K562 (cell line): Measurements from ENCODE around the gene MICALL2. TPM values are rescaled to one million over a fixed set of nuclear protein-coding genes. Genes with fewer than 3 reads are reported as not detected.

Source experiments
- ATAC-seq: fragments of 200-7000 bp; cut with Tn5 transposase; 3 replicates; pipeline ENCODE4 v1.9.1; 2020; ENCODE audit warnings: moderate library complexity
- BruUV-seq: library from RNA; stranded (reverse); fragments of 400-500 nt; replicated peaks from 2 replicates; lab custom pipeline; 2021; lab: Mats Ljungman, UMichigan
- CTCF ChIA-PET: fragments of 300-600 bp; formaldehyde crosslinking; extraction: SDS; loops from one replicate; lab custom pipeline; 2021; ENCODE audit warnings: low intra/inter-chr PET ratio; lab: Yijun Ruan, JAX
- POLR2A ChIA-PET: fragments of 300-600, 350-650 bp; sonication (Branson Sonifier 250); formaldehyde crosslinking; extraction: SDS; loops from one replicate; lab custom pipeline; 2021; ENCODE audit warnings: antibody characterized with exemption, inconsistent platforms; lab: Yijun Ruan, JAX
- DNase-seq, 4 experiments: peaks; one replicate each; pipeline versions ENCODE4 v3.0.0 to v3.0.0-alpha.2; 2011 to 2018; ENCODE audit warnings: low spot score in 3 of 4, mixed read lengths in 3 of 4; ENCODE audit errors: extremely low read depth in 1 of 4
- FAIRE-seq: peaks from 2 replicates; lab custom pipeline; 2011; peaks lifted over from hg19 to GRCh38; lab: Jason Lieb, UNC
- H2AFZ ChIP-seq: 2 replicates; pipeline ENCODE4 v1.6.0; 2011; ENCODE audit warnings: low read depth, low read length, control low read depth, inconsistent platforms
- H3K27ac ChIP-seq: fragments of 200-600 bp; 3 replicates; pipeline ENCODE4 v1.8.0; 2011; ENCODE audit warnings: low read depth, mild to moderate bottlenecking, control low read depth, inconsistent platforms, low read length, moderate library complexity, mixed read lengths; ENCODE audit errors: extremely low read depth
- H3K27me3 ChIP-seq, 2 experiments: fragments of 300-600 bp in 1 of 2; 2 replicates in 1 of 2; 3 replicates in 1 of 2; pipeline versions ENCODE4 v1.6.0 to v1.8.0; 2011; ENCODE audit warnings: inconsistent platforms in 2 of 2, low read length in 2 of 2, mild to moderate bottlenecking in 1 of 2, mixed read lengths in 1 of 2, moderate library complexity in 1 of 2; ENCODE audit not compliant: control insufficient read depth in 2 of 2, insufficient read depth in 2 of 2
- H3K36me3 ChIP-seq: fragments of 300-600 bp; 3 replicates; pipeline ENCODE4 v1.8.0; 2011; ENCODE audit warnings: mild to moderate bottlenecking, low read length, inconsistent platforms; ENCODE audit not compliant: control insufficient read depth, insufficient read depth
- H3K4me1 ChIP-seq, 2 experiments: fragments of 200-600 bp in 1 of 2; replicated peaks in 1 of 2; 2 replicates in 1 of 2; 3 replicates in 1 of 2; pipeline versions ENCODE4 v1.5.1 to v1.8.0; 2011; ENCODE audit warnings: inconsistent platforms in 2 of 2, low read length in 2 of 2, mild to moderate bottlenecking in 1 of 2, mixed read lengths in 1 of 2, moderate library complexity in 1 of 2; ENCODE audit not compliant: control insufficient read depth in 2 of 2, insufficient read depth in 2 of 2
- H3K4me2 ChIP-seq: 2 replicates; pipeline ENCODE4 v1.6.1; 2011; ENCODE audit warnings: low read length, control low read depth, inconsistent platforms, mixed read lengths; ENCODE audit not compliant: insufficient read depth
- H3K4me3 ChIP-seq: fragments of 200-600 bp; sonication (generic), shearing (Covaris generic); 2 replicates; pipeline ENCODE4 v1.5.1; 2016; ENCODE audit warnings: control low read depth, inconsistent platforms
- H3K79me2 ChIP-seq: fragments of 200-600 bp; 3 replicates; pipeline ENCODE4 v1.8.0; 2011; ENCODE audit warnings: low read length, inconsistent platforms; ENCODE audit not compliant: control insufficient read depth, insufficient read depth
- H3K9ac ChIP-seq, 2 experiments: 2 replicates each; pipeline versions ENCODE4 v1.6.0 to v1.6.1; 2011; ENCODE audit warnings: low read depth in 2 of 2, low read length in 2 of 2, control low read depth in 1 of 2, inconsistent platforms in 1 of 2, mild to moderate bottlenecking in 1 of 2, mixed read lengths in 1 of 2; ENCODE audit not compliant: insufficient read depth in 1 of 2
- H3K9me1 ChIP-seq: one replicate; pipeline ENCODE4 v1.6.0; 2011; ENCODE audit warnings: inconsistent platforms, mild to moderate bottlenecking, low read length, moderate library complexity; ENCODE audit not compliant: control insufficient read depth, insufficient read depth
- H3K9me3 ChIP-seq: replicated peaks from 2 replicates; pipeline ENCODE4 v1.5.1; 2011; ENCODE audit warnings: low read depth, low read length, inconsistent platforms; ENCODE audit not compliant: control insufficient read depth, insufficient read depth
- H4K20me1 ChIP-seq: replicated peaks from 2 replicates; pipeline ENCODE4 v1.6.1; 2011; ENCODE audit warnings: low read length, inconsistent platforms, mixed read lengths; ENCODE audit not compliant: control insufficient read depth, insufficient read depth
- BRD4 ChIP-seq: fragments of 200-600 bp; sonication (generic); IDR thresholded peaks from 2 replicates; pipeline ENCODE4 v1.6.1; 2017; ENCODE audit warnings: inconsistent platforms
- POLR2G ChIP-seq: fragments of 200-400 bp; formaldehyde crosslinking; IDR thresholded peaks from 2 replicates; pipeline ENCODE4 v1.6.1; 2017; ENCODE audit warnings: low read depth, mild to moderate bottlenecking, antibody characterized with exemption, low read length, moderate library complexity
- RUNX1 ChIP-seq: sonication (generic); IDR thresholded peaks from 2 replicates; pipeline ENCODE4 v1.6.1; 2016; ENCODE audit warnings: antibody characterized with exemption, low read depth
- SETDB1 ChIP-seq: IDR thresholded peaks from one replicate; pipeline ENCODE4 v1.6.1; 2012; ENCODE audit warnings: low read length, control low read depth, inconsistent platforms
- TCF7L2 ChIP-seq: fragments of 150-350 bp; IDR thresholded peaks from 2 replicates; pipeline ENCODE4 v1.6.1; 2016; ENCODE audit warnings: low read depth, mild to moderate bottlenecking, low read length, moderate library complexity
- ZNF263 ChIP-seq: sonication (generic); formaldehyde crosslinking; IDR thresholded peaks from 2 replicates; pipeline ENCODE4 v1.8.0; 2022; ENCODE audit warnings: mild to moderate bottlenecking, missing genetic modification reagents, borderline replicate concordance
- ZSCAN32 ChIP-seq: fragments of 450-650 bp; formaldehyde crosslinking; IDR thresholded peaks from 2 replicates; pipeline ENCODE4 v1.4.0; 2020; ENCODE audit warnings: mild to moderate bottlenecking, moderate library complexity
- WGBS: fragments of 100-300 bp; shearing (Covaris generic); methylation state at CpG from one replicate; pipeline ENCODE4 v1.1.6; 2016; ENCODE audit warnings: low coverage, mixed read lengths; ENCODE audit not compliant: insufficient coverage; ENCODE audit errors: missing lambda C conversion rate; 5-methylcytosine and 5-hydroxymethylcytosine counted together
- in situ Hi-C: fragments of 300-500 bp; cut with MboI; formaldehyde crosslinking; loops from 4 replicates; pipeline ENCODE4 v1.15.0; 2018; ENCODE audit warnings: inconsistent platforms, mixed read lengths
- intact Hi-C: fragments of 100-400 bp; cut with micrococcal nuclease; formaldehyde crosslinking; loops from 2 replicates; pipeline ENCODE4 v1.14.2; 2022
- polyA plus RNA-seq, 8 experiments: library from polyadenylated mRNA; depleted of rRNA in 4 of 8; stranded (reverse) in 5 of 8; unstranded in 3 of 8; fragments of >200 nt; fragmentation: Nextera tagmentation in 2 of 8; fragmentation: Illumina TruSeq in 1 of 8; extraction: Ambion mirVana in 2 of 8; extraction: Trizol in 1 of 8; gene quantifications; 2 replicates each; pipeline versions ENCODE4 v1.2.1 to v1.2.3, GENCODE V29; 2011 to 2014; ENCODE audit warnings: inconsistent platforms in 1 of 8, missing spikeins in 1 of 8
- total RNA-seq, 7 experiments: library from RNA; depleted of rRNA in 6 of 7; stranded (reverse); fragments of >200 nt in 6 of 7; fragmentation: Illumina TruSeq in 2 of 7; extraction: Trizol in 2 of 7; gene quantifications; 2 replicates each; pipeline versions ENCODE4 v1.2.1 to v1.2.3, GENCODE V29; 2011 to 2021; ENCODE audit warnings: low replicate concordance in 1 of 7
- TF ChIP-seq, protein P1 (sequence below), 2 experiments: fragments of 450-650 bp; IDR thresholded peaks; 2 replicates each; pipeline ENCODE4 v1.6.1; 2018; ENCODE audit warnings: mild to moderate bottlenecking in 2 of 2, low read depth in 1 of 2; ENCODE audit not compliant: partially characterized antibody in 2 of 2
- TF ChIP-seq, protein P2 (sequence below), 3 experiments: IDR thresholded peaks in 2 of 3; conservative IDR thresholded peaks in 1 of 3; 2 replicates each; pipeline ENCODE4 v1.5.1; 2011 to 2012; ENCODE audit warnings: low read length in 3 of 3, mild to moderate bottlenecking in 3 of 3, control low read depth in 2 of 3, improper control_type of control experiment in 1 of 3, inconsistent platforms in 1 of 3, low read depth in 1 of 3, mixed read lengths in 1 of 3, moderate library complexity in 1 of 3; ENCODE audit not compliant: insufficient read depth in 2 of 3

Gene MICALL2
- total and polyA plus RNA-seq, 9 of the 15 experiments (the other 6 are each of a cell fraction or from before 2014, with no cell fraction given) = 1.8 to 103 (median 17.0) TPM

DNA sequence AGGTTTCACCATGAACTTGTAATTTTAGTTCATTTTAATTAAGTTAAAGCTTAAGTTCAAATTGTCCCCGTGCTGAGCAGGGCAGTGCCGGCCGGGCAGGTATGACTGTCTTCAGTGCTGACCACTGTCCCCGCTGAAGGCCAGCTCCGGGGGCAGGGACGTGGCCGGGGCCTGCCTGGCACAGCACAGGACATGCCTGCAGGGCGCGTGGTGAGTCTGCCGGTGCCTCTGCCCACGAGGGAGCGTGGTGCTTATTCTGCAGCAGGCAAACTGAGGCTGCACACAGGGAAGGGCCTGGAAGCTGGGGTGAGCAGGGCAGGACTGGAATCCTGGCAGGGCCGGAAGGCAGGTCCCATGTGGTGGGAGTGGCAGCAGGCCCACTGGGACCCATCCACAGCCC, 9.8 kb downstream of the MICALL2 start (continued):
- TF ChIP-seq, protein P1, sequence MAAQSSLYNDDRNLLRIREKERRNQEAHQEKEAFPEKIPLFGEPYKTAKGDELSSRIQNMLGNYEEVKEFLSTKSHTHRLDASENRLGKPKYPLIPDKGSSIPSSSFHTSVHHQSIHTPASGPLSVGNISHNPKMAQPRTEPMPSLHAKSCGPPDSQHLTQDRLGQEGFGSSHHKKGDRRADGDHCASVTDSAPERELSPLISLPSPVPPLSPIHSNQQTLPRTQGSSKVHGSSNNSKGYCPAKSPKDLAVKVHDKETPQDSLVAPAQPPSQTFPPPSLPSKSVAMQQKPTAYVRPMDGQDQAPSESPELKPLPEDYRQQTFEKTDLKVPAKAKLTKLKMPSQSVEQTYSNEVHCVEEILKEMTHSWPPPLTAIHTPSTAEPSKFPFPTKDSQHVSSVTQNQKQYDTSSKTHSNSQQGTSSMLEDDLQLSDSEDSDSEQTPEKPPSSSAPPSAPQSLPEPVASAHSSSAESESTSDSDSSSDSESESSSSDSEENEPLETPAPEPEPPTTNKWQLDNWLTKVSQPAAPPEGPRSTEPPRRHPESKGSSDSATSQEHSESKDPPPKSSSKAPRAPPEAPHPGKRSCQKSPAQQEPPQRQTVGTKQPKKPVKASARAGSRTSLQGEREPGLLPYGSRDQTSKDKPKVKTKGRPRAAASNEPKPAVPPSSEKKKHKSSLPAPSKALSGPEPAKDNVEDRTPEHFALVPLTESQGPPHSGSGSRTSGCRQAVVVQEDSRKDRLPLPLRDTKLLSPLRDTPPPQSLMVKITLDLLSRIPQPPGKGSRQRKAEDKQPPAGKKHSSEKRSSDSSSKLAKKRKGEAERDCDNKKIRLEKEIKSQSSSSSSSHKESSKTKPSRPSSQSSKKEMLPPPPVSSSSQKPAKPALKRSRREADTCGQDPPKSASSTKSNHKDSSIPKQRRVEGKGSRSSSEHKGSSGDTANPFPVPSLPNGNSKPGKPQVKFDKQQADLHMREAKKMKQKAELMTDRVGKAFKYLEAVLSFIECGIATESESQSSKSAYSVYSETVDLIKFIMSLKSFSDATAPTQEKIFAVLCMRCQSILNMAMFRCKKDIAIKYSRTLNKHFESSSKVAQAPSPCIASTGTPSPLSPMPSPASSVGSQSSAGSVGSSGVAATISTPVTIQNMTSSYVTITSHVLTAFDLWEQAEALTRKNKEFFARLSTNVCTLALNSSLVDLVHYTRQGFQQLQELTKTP (IDR thresholded peaks at IDR 0.05; ENCODE audit: low read depth in 1 of 2, partially characterized antibody in 2 of 2) = no peak

DNA sequence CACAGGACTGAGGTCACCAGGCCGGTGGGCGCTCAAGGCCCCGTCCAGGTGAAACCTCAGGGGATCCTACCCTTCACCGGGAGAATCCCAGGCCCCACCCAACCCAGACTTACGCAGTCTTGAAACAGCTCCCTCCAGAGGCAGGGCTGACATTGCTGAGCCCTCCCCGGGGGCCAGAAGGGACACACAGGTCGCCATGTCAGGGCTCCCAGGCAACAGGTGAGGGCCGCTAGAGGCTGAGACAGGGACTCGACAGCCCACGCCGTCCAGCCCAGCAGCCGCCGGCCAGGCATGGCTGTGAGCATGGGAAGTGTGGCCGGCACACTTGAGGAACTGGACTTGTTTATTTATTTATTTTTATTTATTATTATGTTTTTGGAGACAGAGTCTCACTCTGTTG, 10.3 kb downstream of the MICALL2 start:
- no TSS peak for BruUV-seq
- in situ Hi-C loops = no loop called here

More for the DNA sequence above, 10.3 kb downstream of the MICALL2 start:
- peaks cover 11% of the 10 kb centered on the region; the same call in 1 of the 2 replicates for H4K20me1 ChIP-seq
- H3K36me3 ChIP-seq = peaks cover 77% of the 10 kb centered on the region; the same call in 1 of the 3 replicates
- ChIA-PET CTCF (no interaction called here), POLR2A (interaction anchor here (0.6 to 2.3 kb wide), 6 partner anchors 8 to 75 kb away, joined by 3 to 12 read pairs (median 4); no protein-coding TSS in a partner anchor)
- peaks cover 36% of the 10 kb centered on the region for H3K79me2 ChIP-seq
- H3K27ac ChIP-seq = no peak overlapping the region
- no peak overlapping the region for H3K4me2 ChIP-seq
- H3K9me3 ChIP-seq = no peaks in the 10 kb centered on the region
- DNase-seq (peak in 1 of 4 experiments; percentile 24), ATAC-seq (peak; percentile 72), FAIRE-seq (no peak)
- H3K27me3 ChIP-seq = no peaks in the 10 kb centered on the region
- TF ChIP-seq ZSCAN32 (CRISPR knock-in tag) = no peak
- TF ChIP-seq, protein P2, sequence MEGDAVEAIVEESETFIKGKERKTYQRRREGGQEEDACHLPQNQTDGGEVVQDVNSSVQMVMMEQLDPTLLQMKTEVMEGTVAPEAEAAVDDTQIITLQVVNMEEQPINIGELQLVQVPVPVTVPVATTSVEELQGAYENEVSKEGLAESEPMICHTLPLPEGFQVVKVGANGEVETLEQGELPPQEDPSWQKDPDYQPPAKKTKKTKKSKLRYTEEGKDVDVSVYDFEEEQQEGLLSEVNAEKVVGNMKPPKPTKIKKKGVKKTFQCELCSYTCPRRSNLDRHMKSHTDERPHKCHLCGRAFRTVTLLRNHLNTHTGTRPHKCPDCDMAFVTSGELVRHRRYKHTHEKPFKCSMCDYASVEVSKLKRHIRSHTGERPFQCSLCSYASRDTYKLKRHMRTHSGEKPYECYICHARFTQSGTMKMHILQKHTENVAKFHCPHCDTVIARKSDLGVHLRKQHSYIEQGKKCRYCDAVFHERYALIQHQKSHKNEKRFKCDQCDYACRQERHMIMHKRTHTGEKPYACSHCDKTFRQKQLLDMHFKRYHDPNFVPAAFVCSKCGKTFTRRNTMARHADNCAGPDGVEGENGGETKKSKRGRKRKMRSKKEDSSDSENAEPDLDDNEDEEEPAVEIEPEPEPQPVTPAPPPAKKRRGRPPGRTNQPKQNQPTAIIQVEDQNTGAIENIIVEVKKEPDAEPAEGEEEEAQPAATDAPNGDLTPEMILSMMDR (IDR thresholded peaks at IDR 0.05 in 2 of 3, conservative IDR thresholded peaks at IDR 0.05 in 1 of 3; ENCODE audit: insufficient read depth in 2 of 3, low read depth in 1 of 3, low read length in 3 of 3) = peak; percentile 13 to 33 (median 28); a peak in 3 of 6 replicates
- TF ChIP-seq RUNX1 = no peak
- no peak for TF ChIP-seq SETDB1
- TF ChIP-seq BRD4 = no peak
- 0 out of 2 replicates have a peak, but pooled peaks have one; percentile 11 for TF ChIP-seq POLR2G
- TF ChIP-seq TCF7L2 = no peak
- TF ChIP-seq ZNF263 (CRISPR knock-in tag) = 0 out of 2 replicates have a peak, but pooled peaks have one; percentile 15
- intact Hi-C loops = no loop called here
- no peaks in the 10 kb centered on the region for H3K9me1 ChIP-seq
- peaks cover 0 to 84% of the 10 kb centered on the region in 2 experiments; a peak in 2 of 5 replicates for H3K4me1 ChIP-seq
- no peak overlapping the region for H2AFZ ChIP-seq
- no peak overlapping the region for H3K4me3 ChIP-seq
- WGBS = 80% methylated on average over 14 of the region's 14 CpGs
- no peak overlapping the region for H3K9ac ChIP-seq
